Natural killer cell (primary cell): ENCODE results near the gene LOXL1. TPM values are rescaled to one million over a fixed set of nuclear protein-coding genes. Genes with fewer than 3 reads are reported as not detected.

ENCODE experiments used
- ATAC-seq, 3 donors: fragments of 150-1000 bp in 2 of 3; fragments of 200-7000 bp in 1 of 3; cut with Tn5 transposase; 1 replicate in 1 of 3; 2 replicates in 2 of 3; pipeline ENCODE4 v1.10.0; 2021; ENCODE audit warnings: mild to moderate bottlenecking in 2 of 3, moderate library complexity in 2 of 3
- DNase-seq, 2 donors: peaks; one replicate each; pipeline versions ENCODE4 v3.0.0 to v3.0.0-alpha.2; 2013 to 2021; ENCODE audit warnings: mixed read lengths in 1 of 2
- H3K27ac ChIP-seq: one replicate; pipeline ENCODE4 v1.5.1; 2013; ENCODE audit warnings: mild to moderate bottlenecking, low read length
- H3K27me3 ChIP-seq: one replicate; pipeline ENCODE4 v1.6.1; 2013; ENCODE audit warnings: low read length; ENCODE audit not compliant: control insufficient read depth, insufficient read depth
- H3K36me3 ChIP-seq: one replicate; pipeline ENCODE4 v1.6.1; 2013; ENCODE audit warnings: low read length; ENCODE audit not compliant: control insufficient read depth, insufficient read depth
- H3K4me1 ChIP-seq: one replicate; pipeline ENCODE4 v1.6.1; 2013; ENCODE audit warnings: low read length; ENCODE audit not compliant: control insufficient read depth, insufficient read depth
- H3K4me3 ChIP-seq: one replicate; pipeline ENCODE4 v1.5.1; 2013; ENCODE audit warnings: low read length
- H3K9me3 ChIP-seq: one replicate; pipeline ENCODE4 v1.6.1; 2013; ENCODE audit warnings: low read length; ENCODE audit not compliant: control insufficient read depth, insufficient read depth
- H3K27ac Mint-ChIP-seq, 2 donors: one replicate each; pipeline ENCODE4 v1.8.0; 2022; ENCODE audit warnings: mild to moderate bottlenecking in 2 of 2, mixed read lengths in 2 of 2, moderate library complexity in 1 of 2
- H3K27me3 Mint-ChIP-seq, 2 donors: one replicate each; pipeline ENCODE4 v1.8.0; 2022; ENCODE audit warnings: low read depth in 2 of 2, mixed read lengths in 2 of 2
- H3K36me3 Mint-ChIP-seq: one replicate; pipeline ENCODE4 v1.8.0; 2022; ENCODE audit warnings: mixed read lengths
- H3K4me1 Mint-ChIP-seq, 2 donors: one replicate each; pipeline ENCODE4 v1.8.0; 2022; ENCODE audit warnings: mixed read lengths in 2 of 2
- H3K4me3 Mint-ChIP-seq: one replicate; pipeline ENCODE4 v1.8.0; 2022; ENCODE audit warnings: mild to moderate bottlenecking, moderate library complexity, mixed read lengths
- H3K9me3 Mint-ChIP-seq, 2 donors: one replicate each; pipeline ENCODE4 v1.8.0; 2022; ENCODE audit warnings: mixed read lengths in 2 of 2
- WGBS: methylation state at CpG from one replicate; pipeline ENCODE4 v1.1.7; 2013; ENCODE audit warnings: missing lambda C conversion rate; ENCODE audit not compliant: insufficient coverage; 5-methylcytosine and 5-hydroxymethylcytosine counted together
- intact Hi-C: fragments of 100-400 bp; cut with micrococcal nuclease; formaldehyde crosslinking; loops from one replicate; pipeline ENCODE4 v1.14.2; 2022
- total RNA-seq, 4 donors: library from RNA; stranded (reverse); fragments of 120-200 nt in 1 of 4; gene quantifications; one replicate each; pipeline versions ENCODE4 v1.2.3 to v1.2.4, GENCODE V29; 2013 to 2022
- TF ChIP-seq, protein P1 (sequence below): fragments of 200-600 bp; IDR thresholded peaks from one replicate; pipeline ENCODE4 v1.8.0; 2022; ENCODE audit warnings: antibody characterized with exemption

LOXL1 gene
- total RNA-seq, 3 donors from 2014 or later (not counting 1 experiment from before 2014, with no cell fraction given), result 1.1 to 1.4 (median 1.3) TPM

DNA sequence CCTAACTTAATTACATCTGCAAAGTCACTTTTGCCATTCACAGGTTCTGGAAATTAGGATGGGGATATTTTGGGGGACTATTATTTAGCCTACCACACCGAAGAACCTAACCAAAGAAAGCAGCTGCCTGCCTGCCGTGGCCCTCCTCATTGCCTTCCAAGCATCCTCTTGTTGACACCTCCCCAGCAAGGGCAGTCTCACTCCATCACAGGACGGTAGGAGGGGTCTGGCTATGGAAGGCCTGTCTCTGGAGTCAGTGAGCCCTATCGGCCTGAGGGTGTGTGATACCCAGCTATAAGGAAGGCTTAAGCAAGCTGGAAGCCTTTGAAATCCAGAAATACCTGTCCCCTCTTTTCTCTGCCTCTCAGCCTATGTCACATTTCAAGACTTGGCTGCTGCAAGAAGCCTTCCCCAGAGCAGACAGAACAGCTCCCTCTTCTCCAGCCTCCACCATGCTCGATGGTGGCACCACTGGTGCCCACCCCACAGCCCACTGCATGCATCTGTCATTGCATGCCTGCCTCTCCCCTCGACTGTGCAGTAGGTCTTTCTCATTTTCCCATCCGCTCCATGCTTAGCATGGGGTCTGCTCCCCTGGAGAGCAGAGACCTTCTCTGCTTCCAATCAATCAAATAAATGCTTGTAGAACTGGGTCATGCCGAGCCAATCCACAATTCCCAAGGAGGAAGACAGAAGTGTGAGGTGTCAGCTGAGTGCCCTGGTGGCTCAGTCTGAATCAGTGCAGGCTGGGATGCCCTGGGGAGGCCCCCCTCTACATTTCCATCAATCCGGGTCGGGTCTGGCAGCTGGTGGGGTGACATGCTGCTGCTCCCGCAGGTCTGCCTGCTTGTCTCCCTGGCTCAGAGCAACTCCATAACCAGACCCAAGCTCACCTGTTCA lies 23.9 kb upstream of the LOXL1 start:
- peaks cover 0 to 9% of the 10 kb centered on the region in 2 donors for H3K27me3 Mint-ChIP-seq
- intact Hi-C loops, result no loop called here

GRCh38 chr15:73904026-73904815 lies 22.0 kb upstream of the LOXL1 start:
- H3K4me3 ChIP-seq, result no peak overlapping the region
- no peaks in the 10 kb centered on the region for H3K4me1 Mint-ChIP-seq
- H3K4me1 ChIP-seq, result no peaks in the 10 kb centered on the region
- peaks cover 0 to 9% of the 10 kb centered on the region in 2 donors for H3K27me3 Mint-ChIP-seq
- ATAC-seq (no peak), DNase-seq (no peak)
- no peaks in the 10 kb centered on the region for H3K36me3 ChIP-seq
- TF ChIP-seq, protein P1, sequence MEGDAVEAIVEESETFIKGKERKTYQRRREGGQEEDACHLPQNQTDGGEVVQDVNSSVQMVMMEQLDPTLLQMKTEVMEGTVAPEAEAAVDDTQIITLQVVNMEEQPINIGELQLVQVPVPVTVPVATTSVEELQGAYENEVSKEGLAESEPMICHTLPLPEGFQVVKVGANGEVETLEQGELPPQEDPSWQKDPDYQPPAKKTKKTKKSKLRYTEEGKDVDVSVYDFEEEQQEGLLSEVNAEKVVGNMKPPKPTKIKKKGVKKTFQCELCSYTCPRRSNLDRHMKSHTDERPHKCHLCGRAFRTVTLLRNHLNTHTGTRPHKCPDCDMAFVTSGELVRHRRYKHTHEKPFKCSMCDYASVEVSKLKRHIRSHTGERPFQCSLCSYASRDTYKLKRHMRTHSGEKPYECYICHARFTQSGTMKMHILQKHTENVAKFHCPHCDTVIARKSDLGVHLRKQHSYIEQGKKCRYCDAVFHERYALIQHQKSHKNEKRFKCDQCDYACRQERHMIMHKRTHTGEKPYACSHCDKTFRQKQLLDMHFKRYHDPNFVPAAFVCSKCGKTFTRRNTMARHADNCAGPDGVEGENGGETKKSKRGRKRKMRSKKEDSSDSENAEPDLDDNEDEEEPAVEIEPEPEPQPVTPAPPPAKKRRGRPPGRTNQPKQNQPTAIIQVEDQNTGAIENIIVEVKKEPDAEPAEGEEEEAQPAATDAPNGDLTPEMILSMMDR, result no peak
- H3K9me3 Mint-ChIP-seq, result no peaks in the 10 kb centered on the region
- 80% methylated on average over 9 of the region's 9 CpGs for WGBS
- no peak overlapping the region for H3K27ac Mint-ChIP-seq
- no peak overlapping the region for H3K27ac ChIP-seq
- H3K27me3 ChIP-seq, result no peaks in the 10 kb centered on the region
- H3K9me3 ChIP-seq, result no peaks in the 10 kb centered on the region
- H3K4me3 Mint-ChIP-seq, result no peak overlapping the region
- intact Hi-C loops, result no loop called here
- no peaks in the 10 kb centered on the region for H3K36me3 Mint-ChIP-seq

More for the DNA sequence above, 23.9 kb upstream of the LOXL1 start:
- DNase-seq (no peak), ATAC-seq (no peak)
- no peak overlapping the region for H3K4me3 ChIP-seq
- no peaks in the 10 kb centered on the region for H3K4me1 Mint-ChIP-seq
- H3K27me3 ChIP-seq, result no peaks in the 10 kb centered on the region
- WGBS, result 82% methylated on average over 10 of the region's 11 CpGs
- H3K4me1 ChIP-seq, result no peaks in the 10 kb centered on the region
- H3K27ac ChIP-seq, result no peak overlapping the region
- TF ChIP-seq, protein P1, result no peak
- no peaks in the 10 kb centered on the region for H3K36me3 Mint-ChIP-seq
- H3K4me3 Mint-ChIP-seq, result no peak overlapping the region
- H3K9me3 ChIP-seq, result no peaks in the 10 kb centered on the region
- no peaks in the 10 kb centered on the region for H3K9me3 Mint-ChIP-seq
- H3K27ac Mint-ChIP-seq, result no peak overlapping the region
- no peaks in the 10 kb centered on the region for H3K36me3 ChIP-seq

DNA sequence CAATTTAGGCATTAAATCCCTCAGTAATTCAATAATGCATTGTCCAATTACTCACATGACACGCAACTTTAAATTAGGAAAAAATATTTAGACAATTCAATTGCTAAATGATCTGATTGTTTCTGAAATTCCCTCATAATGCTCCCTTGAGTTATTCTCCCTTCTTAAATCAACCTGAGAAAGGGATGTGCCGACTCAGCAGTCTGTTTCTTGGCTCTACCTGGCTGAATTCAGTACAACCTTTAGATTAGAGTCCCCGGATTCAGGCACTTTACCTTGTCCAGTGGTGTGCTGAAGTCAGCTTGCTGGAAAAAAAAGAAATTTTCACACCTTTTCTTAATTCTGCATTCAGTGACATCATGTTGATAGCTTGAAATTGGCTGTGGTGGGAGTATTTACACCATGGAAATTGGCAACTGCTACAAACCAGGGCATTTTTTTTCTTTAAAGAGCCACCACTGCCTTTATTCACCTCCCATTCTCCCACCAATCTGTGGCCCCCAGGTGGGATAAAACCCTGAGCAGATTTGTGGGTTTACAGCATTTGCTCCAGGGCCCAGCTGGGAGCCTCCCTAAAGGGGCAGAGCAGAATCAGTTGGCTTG lies 20.9 kb upstream of the LOXL1 start:
- Mint-ChIP-seq H3K4me3 (no peak overlapping the region), H3K9me3 (no peaks in the 10 kb centered on the region), H3K27ac (no peak overlapping the region), H3K27me3 (peaks cover 4 to 11% of the 10 kb centered on the region in 2 donors), H3K4me1 (no peaks in the 10 kb centered on the region), H3K36me3 (no peaks in the 10 kb centered on the region)
- Histone ChIP-seq H3K4me3 (no peak overlapping the region), H3K36me3 (no peaks in the 10 kb centered on the region), H3K27me3 (no peaks in the 10 kb centered on the region), H3K9me3 (no peaks in the 10 kb centered on the region), H3K4me1 (no peaks in the 10 kb centered on the region), H3K27ac (no peak overlapping the region)
- TF ChIP-seq, protein P1, result no peak
- intact Hi-C loops, result no loop called here
- DNase-seq (no peak), ATAC-seq (no peak)
- 81% methylated on average over 3 of the region's 3 CpGs for WGBS
